CD14-positive monocyte (primary cell): ENCODE results near the gene POLD2. TPM values are rescaled to one million over a fixed set of nuclear protein-coding genes. Genes with fewer than 3 reads are reported as not detected.

Experiments
- DNase-seq, 3 donors: peaks; one replicate each; pipeline ENCODE4 v3.0.0-alpha.2; 2011 to 2022
- H2AFZ ChIP-seq: 2 replicates; pipeline ENCODE4 v1.6.0; 2012; ENCODE audit warnings: mild to moderate bottlenecking, low read depth, low read length, inconsistent platforms; ENCODE audit not compliant: insufficient read depth, poor library complexity, severe bottlenecking
- H3K27ac ChIP-seq, 2 donors: 1 replicate in 1 of 2; 2 replicates in 1 of 2; pipeline ENCODE4 v1.5.1; 2012 to 2013; ENCODE audit warnings: low read length in 2 of 2, control low read depth in 1 of 2, inconsistent platforms in 1 of 2, low read depth in 1 of 2, mild to moderate bottlenecking in 1 of 2
- H3K27me3 ChIP-seq, 2 donors: one replicate each; pipeline versions ENCODE4 v1.6.0 to v1.6.1; 2011 to 2013; ENCODE audit warnings: low read length in 2 of 2; ENCODE audit not compliant: control insufficient read depth in 2 of 2, insufficient read depth in 2 of 2
- H3K36me3 ChIP-seq, 2 donors: replicated peaks in 1 of 2; 1 replicate in 1 of 2; 2 replicates in 1 of 2; pipeline versions ENCODE4 v1.5.1 to v1.6.1; 2012 to 2013; ENCODE audit warnings: low read length in 2 of 2, control low read depth in 1 of 2, inconsistent platforms in 1 of 2, mild to moderate bottlenecking in 1 of 2; ENCODE audit not compliant: insufficient read depth in 2 of 2, control insufficient read depth in 1 of 2
- H3K4me1 ChIP-seq, 2 donors: 1 replicate in 1 of 2; 2 replicates in 1 of 2; pipeline versions ENCODE4 v1.5.1 to v1.6.1; 2012 to 2013; ENCODE audit warnings: low read length in 2 of 2, control low read depth in 1 of 2, inconsistent platforms in 1 of 2, mild to moderate bottlenecking in 1 of 2, moderate library complexity in 1 of 2; ENCODE audit not compliant: insufficient read depth in 2 of 2, control insufficient read depth in 1 of 2
- H3K4me2 ChIP-seq: replicated peaks from 2 replicates; pipeline ENCODE3; 2012; ENCODE audit warnings: low read length, moderate library complexity, mild to moderate bottlenecking; ENCODE audit not compliant: poor library complexity, severe bottlenecking; ENCODE audit errors: extremely low read depth
- H3K4me3 ChIP-seq, 3 experiments: fragments of 200-600 bp in 1 of 3; sonication (generic) in 1 of 3; replicated peaks in 1 of 3; 1 replicate in 2 of 3; 2 replicates in 1 of 3; pipeline ENCODE4 v1.5.1; 2011 to 2013; ENCODE audit warnings: low read length in 3 of 3, mild to moderate bottlenecking in 3 of 3, control low read depth in 2 of 3, low read depth in 2 of 3, inconsistent platforms in 1 of 3, moderate library complexity in 1 of 3
- H3K79me2 ChIP-seq: 2 replicates; pipeline ENCODE4 v1.6.0; 2012; ENCODE audit warnings: mild to moderate bottlenecking, control low read depth, inconsistent platforms, low read length, moderate library complexity; ENCODE audit not compliant: insufficient read depth
- H3K9ac ChIP-seq: 2 replicates; pipeline ENCODE4 v1.6.0; 2017; ENCODE audit warnings: low read length, mild to moderate bottlenecking; ENCODE audit not compliant: insufficient read depth, poor library complexity, severe bottlenecking
- H3K9me3 ChIP-seq, 2 donors: replicated peaks in 1 of 2; 1 replicate in 1 of 2; 2 replicates in 1 of 2; pipeline versions ENCODE4 v1.5.1 to v1.6.1; 2012 to 2013; ENCODE audit warnings: low read length in 2 of 2, control low read depth in 1 of 2; ENCODE audit not compliant: control insufficient read depth in 1 of 2, insufficient read depth in 1 of 2
- H4K20me1 ChIP-seq: 2 replicates; pipeline ENCODE4 v1.6.0; 2012; ENCODE audit warnings: mild to moderate bottlenecking, low read length, control low read depth, moderate library complexity; ENCODE audit not compliant: insufficient read depth
- H3K27ac Mint-ChIP-seq, 7 donors: one replicate each; pipeline ENCODE4 v1.8.0; 2020; ENCODE audit warnings: mild to moderate bottlenecking in 7 of 7, mixed read lengths in 7 of 7, moderate library complexity in 6 of 7, inconsistent platforms in 2 of 7
- H3K27me3 Mint-ChIP-seq, 3 donors: one replicate each; pipeline ENCODE4 v1.8.0; 2021 to 2022; ENCODE audit warnings: low read depth in 3 of 3, mild to moderate bottlenecking in 3 of 3, mixed read lengths in 3 of 3, moderate library complexity in 3 of 3, inconsistent platforms in 1 of 3
- H3K36me3 Mint-ChIP-seq, 2 donors: one replicate each; pipeline ENCODE4 v1.8.0; 2020; ENCODE audit warnings: mixed read lengths in 2 of 2, inconsistent platforms in 1 of 2, mild to moderate bottlenecking in 1 of 2
- H3K4me1 Mint-ChIP-seq: one replicate; pipeline ENCODE4 v1.8.0; 2020; ENCODE audit warnings: mild to moderate bottlenecking, mixed read lengths
- H3K4me3 Mint-ChIP-seq, 2 donors: one replicate each; pipeline ENCODE4 v1.8.0; 2020; ENCODE audit warnings: mild to moderate bottlenecking in 2 of 2, mixed read lengths in 2 of 2, moderate library complexity in 1 of 2
- H3K9me3 Mint-ChIP-seq, 7 donors: one replicate each; pipeline ENCODE4 v1.8.0; 2020 to 2022; ENCODE audit warnings: mixed read lengths in 7 of 7, mild to moderate bottlenecking in 6 of 7, moderate library complexity in 6 of 7, inconsistent platforms in 2 of 7
- WGBS: methylation state at CpG from one replicate; pipeline ENCODE4 v1.1.5; 2013; ENCODE audit warnings: missing lambda C conversion rate; ENCODE audit not compliant: insufficient coverage; 5-methylcytosine and 5-hydroxymethylcytosine counted together
- intact Hi-C, 2 donors: fragments of 100-400 bp; cut with micrococcal nuclease; formaldehyde crosslinking; loops; one replicate each; pipeline versions ENCODE4 v1.15.0 to v1.15.1; 2023
- polyA plus RNA-seq, 3 donors: library from polyadenylated mRNA; depleted of rRNA in 1 of 3; unstranded in 2 of 3; stranded (reverse) in 1 of 3; fragments of 300-500 nt in 2 of 3; fragments of >200 nt in 1 of 3; fragmentation: Illumina TruSeq in 2 of 3; gene quantifications; 1 replicate in 2 of 3; 2 replicates in 1 of 3; pipeline ENCODE4 v1.2.3, GENCODE V29; 2012 to 2021
- TF ChIP-seq, protein P1 (sequence below): fragments of 200-600 bp; IDR thresholded peaks from one replicate; pipeline ENCODE4 v1.8.0; 2022; ENCODE audit warnings: antibody characterized with exemption, mild to moderate bottlenecking

The POLD2 gene
- polyA plus RNA-seq, 3 donors = 24.1 to 27.1 (median 25.7) TPM

DNA sequence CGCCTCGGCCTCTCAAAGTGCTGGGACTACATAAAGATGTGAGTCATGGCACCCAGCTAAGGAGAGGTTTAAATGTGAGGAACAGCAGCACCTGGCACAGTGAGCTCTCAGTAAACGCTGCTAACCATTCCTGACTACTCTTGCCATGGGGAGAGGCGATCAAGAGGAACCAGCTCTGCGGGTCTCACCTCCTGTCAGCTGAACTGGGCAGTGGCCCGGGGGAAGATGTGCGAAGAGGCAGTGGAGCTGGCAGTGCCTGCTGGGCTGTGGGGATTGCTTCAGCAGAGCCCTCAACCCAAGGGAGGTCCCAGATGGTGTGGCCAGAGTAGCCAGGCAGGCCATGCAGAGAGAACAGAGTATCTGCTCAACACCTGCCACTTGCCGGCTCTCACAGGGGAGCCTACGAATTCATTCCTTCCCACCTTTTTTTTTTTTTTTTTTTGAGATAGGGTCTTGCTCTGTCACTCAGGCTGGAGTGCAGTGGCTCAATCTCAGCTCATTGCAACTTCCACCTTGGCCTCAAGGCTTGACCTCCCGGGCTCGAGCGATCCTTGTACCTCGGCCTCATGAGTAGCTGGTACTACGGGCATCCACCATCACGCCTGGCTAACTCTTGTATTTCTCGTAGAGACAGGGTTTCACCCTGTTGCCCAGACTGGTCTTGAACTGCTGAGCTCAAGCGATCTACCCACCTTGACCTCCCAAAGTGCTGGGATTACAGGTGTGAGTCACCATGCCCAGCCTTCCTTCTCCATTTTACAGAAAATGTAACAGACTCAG is 47.9 kb downstream of the POLD2 start:
- Histone ChIP-seq H3K4me3 (no peak overlapping the region), H2AFZ (no peak overlapping the region), H3K27me3 (no peaks in the 10 kb centered on the region), H3K4me1 (peaks cover 18 to 27% of the 10 kb centered on the region in 2 donors), H3K79me2 (peaks cover 9% of the 10 kb centered on the region), H3K36me3 (peaks cover 55 to 63% of the 10 kb centered on the region in 2 donors), H3K9ac (no peak overlapping the region), H3K4me2 (no peak overlapping the region), H4K20me1 (peaks cover 6% of the 10 kb centered on the region), H3K27ac (peak overlapping the region; percentile 90 to 97), H3K9me3 (no peaks in the 10 kb centered on the region)
- TF ChIP-seq, protein P1, sequence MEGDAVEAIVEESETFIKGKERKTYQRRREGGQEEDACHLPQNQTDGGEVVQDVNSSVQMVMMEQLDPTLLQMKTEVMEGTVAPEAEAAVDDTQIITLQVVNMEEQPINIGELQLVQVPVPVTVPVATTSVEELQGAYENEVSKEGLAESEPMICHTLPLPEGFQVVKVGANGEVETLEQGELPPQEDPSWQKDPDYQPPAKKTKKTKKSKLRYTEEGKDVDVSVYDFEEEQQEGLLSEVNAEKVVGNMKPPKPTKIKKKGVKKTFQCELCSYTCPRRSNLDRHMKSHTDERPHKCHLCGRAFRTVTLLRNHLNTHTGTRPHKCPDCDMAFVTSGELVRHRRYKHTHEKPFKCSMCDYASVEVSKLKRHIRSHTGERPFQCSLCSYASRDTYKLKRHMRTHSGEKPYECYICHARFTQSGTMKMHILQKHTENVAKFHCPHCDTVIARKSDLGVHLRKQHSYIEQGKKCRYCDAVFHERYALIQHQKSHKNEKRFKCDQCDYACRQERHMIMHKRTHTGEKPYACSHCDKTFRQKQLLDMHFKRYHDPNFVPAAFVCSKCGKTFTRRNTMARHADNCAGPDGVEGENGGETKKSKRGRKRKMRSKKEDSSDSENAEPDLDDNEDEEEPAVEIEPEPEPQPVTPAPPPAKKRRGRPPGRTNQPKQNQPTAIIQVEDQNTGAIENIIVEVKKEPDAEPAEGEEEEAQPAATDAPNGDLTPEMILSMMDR = no peak
- Mint-ChIP-seq H3K27me3 (peaks cover 0 to 6% (median 0%) of the 10 kb centered on the region in 3 donors), H3K9me3 (peaks cover 0 to 2% (median 0%) of the 10 kb centered on the region in 7 donors), H3K36me3 (peaks cover 59 to 81% of the 10 kb centered on the region in 2 donors), H3K4me3 (no peak overlapping the region), H3K4me1 (peaks cover 45% of the 10 kb centered on the region), H3K27ac (peak overlapping the region; percentile 95 to 99 (median 98))
- WGBS = 98% methylated on average over 14 of the region's 17 CpGs
- intact Hi-C loops = loop anchor here in 1 of 2 donors (2.0 kb wide), 1 partner anchor 29 kb away; no protein-coding TSS in a partner anchor
- no peak for DNase-seq

- Mint-ChIP-seq H3K27me3 (peaks cover 0 to 4% (median 0%) of the 10 kb centered on the region in 3 donors), H3K9me3 (peaks cover 0 to 2% (median 0%) of the 10 kb centered on the region in 7 donors), H3K4me3 (peak overlapping the region; percentile 62 to 80), H3K36me3 (peaks cover 48 to 70% of the 10 kb centered on the region in 2 donors), H3K27ac (peak overlapping the region; percentile 95 to 99 (median 98)), H3K4me1 (peaks cover 40% of the 10 kb centered on the region)
- Histone ChIP-seq H3K36me3 (peaks cover 44 to 52% of the 10 kb centered on the region in 2 donors), H3K4me1 (peaks cover 18 to 27% of the 10 kb centered on the region in 2 donors), H3K27me3 (no peaks in the 10 kb centered on the region), H3K4me3 (peak overlapping the region in 1 of 3 experiments; percentile 28), H3K9me3 (no peaks in the 10 kb centered on the region), H2AFZ (no peak overlapping the region), H3K79me2 (no peaks in the 10 kb centered on the region), H3K9ac (peak overlapping the region; percentile 86), H3K27ac (peak overlapping the region; percentile 90 to 97), H4K20me1 (peaks cover 6% of the 10 kb centered on the region), H3K4me2 (peak overlapping the region; percentile 72)
- no peak for DNase-seq
- intact Hi-C loops = loop anchor here in 1 of 2 donors (2.0 kb wide), 1 partner anchor 28 kb away; no protein-coding TSS in a partner anchor
- 8% methylated on average over 9 of the region's 13 CpGs for WGBS
- TF ChIP-seq, protein P1 = no peak
Observed at GRCh38 chr7:44074349-44074695, 49.0 kb downstream of the POLD2 start.
